ENCODE measurements around the gene ZSWIM3.

DNA sequence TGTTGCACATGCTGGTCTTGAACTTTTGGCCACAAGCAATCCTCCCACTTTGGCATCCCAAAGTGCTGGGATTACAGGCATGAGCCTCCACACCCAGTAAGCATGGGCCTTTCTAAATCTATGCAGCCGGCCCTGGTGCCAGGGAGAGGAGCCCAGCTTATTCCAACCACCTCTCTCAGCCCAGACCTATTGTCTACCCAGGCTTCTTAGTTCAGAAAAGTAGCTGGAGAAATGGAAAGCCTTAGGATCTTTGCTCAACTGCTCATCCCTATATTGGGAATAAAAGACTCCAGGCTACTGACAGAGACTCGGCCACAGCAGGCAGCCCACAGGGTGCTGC, 69.3 kb downstream of the ZSWIM3 start:
- TF ChIP-seq, protein P1, sequence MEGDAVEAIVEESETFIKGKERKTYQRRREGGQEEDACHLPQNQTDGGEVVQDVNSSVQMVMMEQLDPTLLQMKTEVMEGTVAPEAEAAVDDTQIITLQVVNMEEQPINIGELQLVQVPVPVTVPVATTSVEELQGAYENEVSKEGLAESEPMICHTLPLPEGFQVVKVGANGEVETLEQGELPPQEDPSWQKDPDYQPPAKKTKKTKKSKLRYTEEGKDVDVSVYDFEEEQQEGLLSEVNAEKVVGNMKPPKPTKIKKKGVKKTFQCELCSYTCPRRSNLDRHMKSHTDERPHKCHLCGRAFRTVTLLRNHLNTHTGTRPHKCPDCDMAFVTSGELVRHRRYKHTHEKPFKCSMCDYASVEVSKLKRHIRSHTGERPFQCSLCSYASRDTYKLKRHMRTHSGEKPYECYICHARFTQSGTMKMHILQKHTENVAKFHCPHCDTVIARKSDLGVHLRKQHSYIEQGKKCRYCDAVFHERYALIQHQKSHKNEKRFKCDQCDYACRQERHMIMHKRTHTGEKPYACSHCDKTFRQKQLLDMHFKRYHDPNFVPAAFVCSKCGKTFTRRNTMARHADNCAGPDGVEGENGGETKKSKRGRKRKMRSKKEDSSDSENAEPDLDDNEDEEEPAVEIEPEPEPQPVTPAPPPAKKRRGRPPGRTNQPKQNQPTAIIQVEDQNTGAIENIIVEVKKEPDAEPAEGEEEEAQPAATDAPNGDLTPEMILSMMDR (IDR thresholded peaks at IDR 0.05) = no peak
- TF ChIP-seq POLR2A (IDR thresholded peaks at IDR 0.05) = no peak
- no peak for TF ChIP-seq EP300 (IDR thresholded peaks at IDR 0.05; ENCODE audit: low read depth)
- TF ChIP-seq POLR2AphosphoS5 (IDR thresholded peaks at IDR 0.05) = no peak
